SK-N-SH treated with all-trans-retinoic acid at 6 μM for 48 hours (cell line): Measurements from ENCODE around the gene PARL.

Experiments
- ATAC-seq: fragments of 200-7000 bp; cut with Tn5 transposase; 3 replicates; pipeline ENCODE4 v1.9.1; 2020; ENCODE audit warnings: mild to moderate bottlenecking, moderate library complexity
- ARNTL ChIP-seq: fragments of 450-650 bp; formaldehyde crosslinking; IDR thresholded peaks from 2 replicates; pipeline ENCODE4 v1.5.0; 2020; ENCODE audit warnings: low read depth, mild to moderate bottlenecking, moderate library complexity, borderline replicate concordance
- BACH2 ChIP-seq: fragments of 250-450 bp; sonication (Bioruptor Pico); IDR thresholded peaks from 2 replicates; pipeline ENCODE4 v1.9.0; 2021; ENCODE audit warnings: mild to moderate bottlenecking, borderline replicate concordance
- CSDC2 ChIP-seq: fragments of 250-450 bp; sonication (Bioruptor Pico); IDR thresholded peaks from 2 replicates; pipeline ENCODE4 v1.5.0; 2020; ENCODE audit warnings: mild to moderate bottlenecking, moderate library complexity
- ESRRG ChIP-seq: fragments of 250-450 bp; sonication (Bioruptor Pico); IDR thresholded peaks from 2 replicates; pipeline ENCODE4 v1.6.1; 2021; ENCODE audit warnings: mild to moderate bottlenecking
- GLIS3 ChIP-seq: fragments of 250-450 bp; sonication (Bioruptor Pico); IDR thresholded peaks from 2 replicates; pipeline ENCODE4 v1.5.0; 2020; ENCODE audit warnings: mild to moderate bottlenecking, moderate library complexity
- ISL1 ChIP-seq: fragments of 250-450 bp; sonication (Bioruptor Pico); IDR thresholded peaks from 2 replicates; pipeline ENCODE4 v2.1.2; 2022; ENCODE audit warnings: mild to moderate bottlenecking, moderate library complexity
- OSR1 ChIP-seq: fragments of 250-450 bp; sonication (Bioruptor Pico); IDR thresholded peaks from 2 replicates; pipeline ENCODE4 v1.8.0; 2022; ENCODE audit warnings: moderate library complexity, mild to moderate bottlenecking, inconsistent platforms
- PATZ1 ChIP-seq: fragments of 250-450 bp; sonication (Bioruptor Pico); IDR thresholded peaks from 2 replicates; pipeline ENCODE4 v1.8.0; 2020; ENCODE audit warnings: mild to moderate bottlenecking, moderate library complexity, borderline replicate concordance
- POU6F1 ChIP-seq: fragments of 250-450 bp; sonication (Bioruptor Pico); IDR thresholded peaks from 2 replicates; pipeline ENCODE4 v1.8.0; 2021; ENCODE audit warnings: low read depth, mild to moderate bottlenecking, moderate library complexity, borderline replicate concordance
- PPARA ChIP-seq: fragments of 250-450 bp; sonication (Bioruptor Pico); IDR thresholded peaks from 2 replicates; pipeline ENCODE4 v1.5.0; 2020; ENCODE audit warnings: mild to moderate bottlenecking, borderline replicate concordance
- RARB ChIP-seq: fragments of 250-450 bp; sonication (Bioruptor Pico); IDR thresholded peaks from 2 replicates; pipeline ENCODE4 v1.8.0; 2021; ENCODE audit warnings: mild to moderate bottlenecking, moderate library complexity
- SNAI2 ChIP-seq: fragments of 250-450 bp; sonication (Bioruptor Pico); IDR thresholded peaks from 2 replicates; pipeline ENCODE4 v1.5.0; 2020; ENCODE audit warnings: mild to moderate bottlenecking, moderate library complexity
- TCF4 ChIP-seq: fragments of 250-450 bp; sonication (Bioruptor Pico); IDR thresholded peaks from 2 replicates; pipeline ENCODE4 v1.8.0; 2021; ENCODE audit warnings: mild to moderate bottlenecking, moderate library complexity, borderline replicate concordance
- TSHZ2 ChIP-seq: fragments of 250-450 bp; sonication (Bioruptor Pico); IDR thresholded peaks from 2 replicates; pipeline ENCODE4 v1.5.0; 2020; ENCODE audit warnings: mild to moderate bottlenecking, moderate library complexity
- ZFP3 ChIP-seq: fragments of 250-450 bp; sonication (Bioruptor Pico); IDR thresholded peaks from 2 replicates; pipeline ENCODE4 v1.5.0; 2020; ENCODE audit warnings: mild to moderate bottlenecking, moderate library complexity
- ZFP30 ChIP-seq: fragments of 450-650 bp; formaldehyde crosslinking; IDR thresholded peaks from 2 replicates; pipeline ENCODE4 v1.5.0; 2022; ENCODE audit warnings: mild to moderate bottlenecking, moderate library complexity
- ZNF565 ChIP-seq: fragments of 450-650 bp; formaldehyde crosslinking; conservative IDR thresholded peaks from 2 replicates; pipeline ENCODE4 v1.5.0; 2020; ENCODE audit warnings: low read depth, mild to moderate bottlenecking, moderate library complexity
- ZNF8 ChIP-seq: fragments of 450-650 bp; formaldehyde crosslinking; IDR thresholded peaks from 2 replicates; pipeline ENCODE4 v1.5.0; 2020; ENCODE audit warnings: mild to moderate bottlenecking, moderate library complexity

Gene PARL

GRCh38 chr3:183892610-183893214 is 8.0 kb upstream of the PARL start:
- TF ChIP-seq RARB (CRISPR knock-in tag) = no peak
- TF ChIP-seq BACH2 (CRISPR knock-in tag) = no peak
- TF ChIP-seq POU6F1 (CRISPR knock-in tag) = no peak
- no peak for TF ChIP-seq ESRRG (CRISPR knock-in tag)
- no peak for TF ChIP-seq ZFP3
- no peak for TF ChIP-seq TCF4 (CRISPR knock-in tag)
- no peak for TF ChIP-seq ISL1 (CRISPR knock-in tag)
- TF ChIP-seq TSHZ2 (CRISPR knock-in tag) = no peak
- TF ChIP-seq SNAI2 (CRISPR knock-in tag) = no peak
- no peak for TF ChIP-seq PATZ1 (CRISPR knock-in tag)
- TF ChIP-seq ZNF8 (CRISPR knock-in tag) = no peak
- TF ChIP-seq CSDC2 (CRISPR knock-in tag) = no peak
- TF ChIP-seq OSR1 (CRISPR knock-in tag) = no peak
- no peak for TF ChIP-seq GLIS3 (CRISPR knock-in tag)
- TF ChIP-seq PPARA (CRISPR knock-in tag) = no peak
- no peak for ATAC-seq

- no peak for TF ChIP-seq POU6F1 (CRISPR knock-in tag)
- TF ChIP-seq PATZ1 (CRISPR knock-in tag) = no peak
- TF ChIP-seq GLIS3 (CRISPR knock-in tag) = no peak
- no peak for TF ChIP-seq TCF4 (CRISPR knock-in tag)
- TF ChIP-seq ZNF565 (CRISPR knock-in tag) = no peak
- ATAC-seq = no peak
Observed at GRCh38 chr3:183885766-183886165, 1.1 kb upstream of the PARL start.

- no peak for TF ChIP-seq ZFP30 (CRISPR knock-in tag)
- no peak for TF ChIP-seq CSDC2 (CRISPR knock-in tag)
- no peak for TF ChIP-seq PPARA (CRISPR knock-in tag)
- TF ChIP-seq ARNTL (CRISPR knock-in tag) = no peak
- TF ChIP-seq SNAI2 (CRISPR knock-in tag) = no peak
- peak; percentile 4 for ATAC-seq
Observed at GRCh38 chr3:183884097-183884426, 618 bp downstream of the PARL start.
